GM18520 (cell line): ENCODE results near the gene ST6GALNAC3.
"Not testable (repeated sequence)": the region's sequence is repeated elsewhere in the genome, so short reads cannot be mapped to it uniquely, and the experiment has no call there.

Source experiments
- ATAC-seq: cut with Tn5 transposase; IDR thresholded peaks from one replicate; pipeline ENCODE4 v1.9.1; 2021; ENCODE audit not compliant: unreplicated experiment

The ST6GALNAC3 gene

DNA sequence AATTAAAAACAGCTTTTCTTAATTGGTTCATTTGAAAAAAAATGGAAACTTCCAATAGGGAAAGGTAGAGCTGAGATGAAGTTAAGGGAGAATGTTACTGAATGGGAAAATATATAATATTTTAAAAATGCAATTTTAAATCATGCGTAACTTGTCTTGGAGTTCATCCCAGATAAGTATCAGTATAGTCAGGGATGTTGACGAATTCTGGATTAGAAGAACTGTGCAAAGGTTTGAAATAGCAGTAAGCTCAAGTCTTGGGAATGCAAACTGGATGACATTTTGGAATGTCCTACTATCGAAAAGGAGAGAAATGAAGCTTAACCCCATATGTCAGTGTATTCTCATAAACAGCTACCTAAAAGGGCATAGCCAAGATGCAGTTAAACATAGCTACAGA lies 4.0 kb upstream of the ST6GALNAC3 start:
- ATAC-seq = no peak

DNA sequence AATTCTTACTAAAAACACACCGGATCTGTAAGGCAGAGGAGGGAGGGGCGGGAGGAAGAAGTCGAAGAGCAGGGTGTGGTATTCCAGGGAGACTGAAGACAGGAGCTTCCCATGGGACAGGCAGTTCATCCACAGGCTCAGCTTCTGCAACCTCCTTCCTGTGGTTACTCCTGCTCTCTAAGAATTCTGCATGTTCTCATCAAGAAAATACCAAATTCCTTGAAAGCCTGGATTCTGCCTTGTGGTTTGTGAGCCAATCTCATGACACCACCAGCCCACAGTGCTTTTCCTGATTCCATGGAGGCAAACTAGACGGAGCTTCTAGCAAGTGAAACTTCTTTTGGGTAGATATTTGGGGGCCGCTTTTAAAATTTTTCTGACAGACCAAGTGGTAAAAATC lies 1.1 kb upstream of the ST6GALNAC3 start:
- ATAC-seq = no peak

DNA sequence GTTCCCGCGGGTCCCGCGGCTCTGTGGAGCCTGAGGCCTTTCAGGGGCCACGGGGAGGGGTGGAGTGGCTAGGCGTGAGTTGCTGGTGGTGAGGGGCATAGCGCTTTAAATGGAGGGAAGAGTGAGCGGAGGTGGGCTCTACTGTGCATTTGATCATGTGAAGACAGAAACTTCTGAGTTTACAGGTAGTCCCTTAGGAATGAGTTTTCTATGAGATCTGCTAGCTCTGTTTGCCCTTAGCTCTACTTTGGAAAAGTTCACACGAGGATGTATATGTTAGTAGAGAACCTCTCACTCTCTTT lies 593 bp downstream of the ST6GALNAC3 start:
- ATAC-seq = no peak

DNA sequence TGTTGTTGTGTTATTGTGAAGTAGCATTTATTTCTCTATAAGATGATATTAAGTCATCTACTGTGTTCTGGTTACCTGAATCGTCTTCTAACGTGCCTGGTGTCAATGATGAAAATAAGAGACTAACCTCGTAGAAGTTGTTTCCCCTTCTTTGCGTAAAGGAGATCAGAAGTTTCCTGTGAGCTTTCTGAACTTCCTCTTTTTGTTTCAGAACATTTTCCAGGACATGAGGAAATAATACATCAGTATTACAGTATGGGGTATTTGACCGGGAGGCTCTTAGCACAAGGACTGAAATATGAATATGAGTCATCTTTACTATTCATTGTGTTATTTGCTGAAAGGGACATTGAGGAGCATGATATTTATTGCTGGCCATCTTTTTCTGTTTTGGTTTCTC lies 1.3 kb downstream of the ST6GALNAC3 start:
- peak; percentile 41 for ATAC-seq

DNA sequence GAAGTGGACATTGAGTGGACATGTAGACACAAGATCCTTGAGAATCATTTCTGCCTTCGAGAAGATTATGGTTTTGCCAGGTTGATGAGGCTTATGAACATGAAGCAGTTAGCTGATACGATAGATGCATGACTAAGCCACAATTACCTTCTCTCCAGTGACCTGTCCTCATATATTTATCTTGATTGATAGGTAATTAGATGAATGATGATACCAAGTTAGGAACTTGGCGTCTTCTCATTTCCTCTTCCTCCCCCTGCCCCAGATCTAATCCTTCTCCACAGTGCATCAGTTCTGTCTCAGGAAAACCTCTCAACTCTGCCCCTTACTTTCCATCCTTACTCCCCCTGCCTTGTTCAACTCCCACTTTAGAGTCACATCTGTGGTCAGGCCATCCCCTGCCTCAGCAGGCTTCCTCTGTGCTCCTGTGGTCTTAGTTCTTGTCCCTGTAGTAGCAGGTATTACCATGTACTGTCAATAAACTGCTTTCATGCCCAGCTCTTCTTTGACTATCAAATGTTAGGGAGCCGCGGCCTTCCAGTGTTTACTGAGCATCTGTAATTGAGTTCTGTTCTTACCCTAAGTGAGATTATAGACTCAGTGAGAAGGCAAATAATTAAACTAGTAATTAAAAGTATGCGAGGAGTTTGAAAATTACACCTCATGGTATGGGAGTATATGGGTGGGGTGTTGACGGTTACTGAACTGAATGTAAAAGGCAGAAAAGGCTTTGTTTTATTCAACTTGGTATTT lies 5.1 kb downstream of the ST6GALNAC3 start:
- ATAC-seq = no peak

DNA sequence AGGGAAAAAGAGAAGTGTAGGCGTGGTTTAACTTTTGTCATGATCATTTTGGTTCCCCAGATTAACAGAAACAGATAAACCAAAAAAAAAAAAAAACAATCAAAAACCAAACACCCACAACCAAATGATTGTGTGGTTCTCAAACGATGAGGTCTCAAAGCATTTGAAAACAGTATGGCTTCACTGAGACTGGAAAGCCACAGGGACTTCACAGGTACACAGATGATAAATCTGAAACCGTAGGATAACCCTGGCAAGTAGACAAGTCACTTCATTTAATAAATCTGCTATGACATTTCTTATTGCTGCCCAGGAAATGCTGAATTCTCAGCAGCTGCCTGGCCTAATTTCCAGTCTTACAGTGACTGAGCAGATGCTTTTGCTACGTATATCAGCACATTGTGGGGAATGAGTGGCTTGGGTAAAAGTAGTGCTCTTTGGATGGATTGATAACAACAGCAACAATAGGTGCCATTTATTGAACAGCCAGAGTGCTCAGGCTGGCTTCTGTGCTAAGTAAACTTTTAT lies 6.1 kb downstream of the ST6GALNAC3 start:
- no peak for ATAC-seq

DNA sequence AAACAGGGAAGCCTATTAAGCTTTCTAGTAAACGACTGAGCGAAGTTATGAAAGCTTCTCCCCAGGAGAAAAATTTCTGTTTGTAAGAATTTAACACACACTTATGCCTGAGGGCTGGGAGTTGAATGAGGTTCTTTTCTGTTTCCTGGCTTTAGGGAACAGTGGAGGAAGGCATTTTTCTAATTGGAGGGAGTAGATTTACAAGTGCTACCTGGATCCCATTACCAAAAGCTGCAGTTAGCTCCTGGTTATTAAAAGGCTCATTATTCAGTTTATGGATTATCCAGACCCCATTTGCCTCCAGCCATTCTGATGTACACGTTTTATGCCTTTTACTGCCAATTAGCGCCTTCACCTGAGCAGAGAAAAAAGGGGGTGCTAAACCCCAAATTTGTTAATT lies 7.5 kb downstream of the ST6GALNAC3 start:
- no peak for ATAC-seq

DNA sequence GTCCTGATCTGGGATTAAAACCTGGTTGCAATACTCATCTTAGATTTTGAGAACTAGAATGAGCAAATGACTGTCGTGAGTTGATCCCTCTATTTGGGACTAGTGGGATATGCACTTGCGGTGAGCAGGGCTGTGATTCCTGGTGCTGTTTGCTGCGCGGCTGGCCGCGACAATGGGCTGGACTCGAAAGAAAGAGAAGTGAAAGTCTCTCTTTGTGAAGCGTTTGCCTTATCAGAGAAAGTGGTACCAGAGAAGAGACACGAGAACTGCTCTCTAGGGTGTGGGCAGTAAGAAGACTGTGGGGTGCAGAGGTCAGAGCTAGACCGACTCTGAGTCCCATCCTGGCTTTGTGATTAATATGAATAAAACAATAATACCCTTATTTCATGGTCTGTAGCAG lies 8.6 kb downstream of the ST6GALNAC3 start:
- no peak for ATAC-seq

DNA sequence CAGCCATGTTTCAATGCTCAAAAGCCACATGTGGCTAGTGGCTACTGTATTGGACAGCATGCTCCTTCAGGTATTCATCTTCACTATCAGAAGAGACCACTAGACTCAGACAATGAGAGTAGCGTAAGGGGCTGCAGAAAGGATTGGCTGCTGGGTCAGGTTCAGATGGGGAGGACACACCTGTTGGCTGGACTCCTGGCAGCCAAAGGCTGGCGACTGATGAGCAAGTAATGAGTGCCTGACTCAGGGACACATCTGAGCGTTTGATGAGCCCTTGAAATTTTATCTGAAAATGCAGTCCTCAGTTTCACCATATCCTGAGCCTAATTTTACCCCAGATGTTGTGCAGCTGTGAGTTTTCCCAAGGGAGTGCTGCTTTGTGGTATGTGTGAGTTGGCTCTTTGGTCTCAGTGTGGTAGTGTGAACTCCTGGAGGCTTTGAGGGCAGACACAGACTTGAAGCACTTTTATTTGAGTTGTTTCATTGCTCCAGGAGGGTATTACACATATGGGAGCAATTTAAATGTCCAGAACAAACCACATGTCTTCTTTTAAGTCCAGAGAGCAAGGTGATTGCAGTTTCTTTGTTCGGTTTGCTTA lies 9.6 kb downstream of the ST6GALNAC3 start:
- ATAC-seq = no peak

DNA sequence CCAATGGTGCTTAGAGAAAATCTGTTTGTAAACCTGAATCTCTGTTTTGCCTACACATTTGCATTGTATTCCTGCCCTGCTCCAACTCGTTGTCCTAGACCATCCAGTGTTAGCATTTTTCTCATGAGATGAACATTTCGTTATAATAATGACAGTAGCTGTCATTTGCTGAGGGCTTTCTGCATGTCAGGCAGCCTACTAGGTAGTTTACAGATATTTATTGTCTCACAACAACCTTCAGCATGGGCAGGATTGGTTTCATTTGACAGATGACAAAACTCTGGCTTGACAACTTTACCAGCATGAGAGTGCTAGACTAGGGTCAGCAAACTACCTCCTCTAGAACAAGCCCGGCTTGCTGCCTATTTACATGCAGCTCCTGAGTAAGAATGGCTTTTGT lies 10.1 kb downstream of the ST6GALNAC3 start:
- ATAC-seq = no peak

DNA sequence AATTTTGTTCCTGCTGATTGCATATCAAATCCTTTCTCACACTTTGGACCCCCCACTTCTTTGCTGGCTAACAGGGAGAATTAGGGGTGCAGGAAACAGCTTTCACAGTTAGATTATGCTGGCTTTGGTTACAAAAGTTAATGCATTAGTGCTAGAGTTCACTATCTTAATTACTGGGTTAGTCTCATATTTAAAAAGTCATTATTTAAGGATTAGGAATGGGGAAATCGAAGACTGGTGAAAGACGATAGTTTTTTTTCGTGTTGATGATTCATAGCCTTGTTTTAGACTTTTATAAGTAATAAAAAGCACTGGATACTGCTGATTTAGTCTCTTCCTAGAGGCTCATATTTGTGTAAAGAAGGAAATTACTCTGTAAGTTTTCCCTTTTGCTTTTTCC lies 11.6 kb downstream of the ST6GALNAC3 start:
- ATAC-seq = no peak

DNA sequence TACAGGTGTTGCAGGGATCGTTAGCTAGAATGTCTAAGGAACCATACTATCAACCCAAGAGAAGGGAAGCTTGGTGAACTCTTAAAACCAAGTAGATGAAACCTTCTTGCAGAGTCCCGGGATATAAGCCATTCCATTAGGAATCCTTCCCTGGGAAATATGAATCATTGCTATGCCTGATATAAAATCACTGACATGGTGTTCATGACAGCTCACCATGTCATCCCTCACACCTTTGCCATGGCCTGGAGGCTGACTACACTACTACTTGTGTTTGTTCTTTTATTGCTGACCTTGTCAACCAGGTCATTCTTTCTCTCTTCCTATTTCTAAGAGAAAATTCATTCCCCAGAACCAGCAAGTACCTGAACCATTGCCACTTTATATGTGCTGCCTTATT lies 12.1 kb downstream of the ST6GALNAC3 start:
- no peak for ATAC-seq

DNA sequence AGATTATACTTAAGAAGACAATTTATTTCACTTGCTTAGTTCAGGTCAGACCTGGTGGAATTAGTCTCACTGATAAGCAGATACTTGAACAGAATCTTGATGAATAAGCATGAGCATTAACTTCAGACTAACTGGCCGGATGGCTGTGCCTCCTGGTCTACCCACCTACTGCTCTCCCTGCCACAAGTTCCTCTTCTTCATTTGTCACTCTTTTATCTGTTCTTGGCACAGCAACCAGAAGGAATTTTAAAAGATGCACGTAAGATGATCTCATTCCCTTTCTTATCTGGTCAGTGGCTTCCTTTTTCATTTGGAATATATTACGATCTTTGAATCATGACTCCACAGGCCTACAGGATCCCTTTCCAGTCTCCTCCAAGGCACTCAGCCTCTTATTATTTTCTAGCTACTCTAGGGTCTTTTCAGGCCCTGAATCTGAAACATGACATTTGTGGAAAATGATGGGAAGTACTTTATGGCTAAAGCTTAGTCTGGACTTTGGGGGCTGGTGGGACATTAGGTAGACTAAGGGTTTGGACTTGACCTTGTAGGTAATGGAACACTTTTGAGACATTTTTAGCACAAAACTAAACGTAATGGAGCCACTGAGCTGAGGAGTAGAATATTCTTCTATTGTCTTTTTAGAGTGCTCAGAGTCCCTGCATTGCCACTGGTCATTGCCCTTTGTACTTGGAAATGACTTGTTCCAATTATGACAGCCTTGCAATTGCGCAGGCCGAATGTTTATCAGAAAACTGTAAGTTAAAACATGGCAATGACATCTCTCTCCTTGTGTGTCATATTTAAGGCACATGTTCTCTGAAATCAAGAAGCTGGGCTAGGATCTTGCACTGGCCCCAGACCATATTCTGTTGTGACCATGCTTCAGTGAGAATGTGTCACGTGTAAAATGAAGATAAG lies 16.0 kb downstream of the ST6GALNAC3 start:
- no peak for ATAC-seq

DNA sequence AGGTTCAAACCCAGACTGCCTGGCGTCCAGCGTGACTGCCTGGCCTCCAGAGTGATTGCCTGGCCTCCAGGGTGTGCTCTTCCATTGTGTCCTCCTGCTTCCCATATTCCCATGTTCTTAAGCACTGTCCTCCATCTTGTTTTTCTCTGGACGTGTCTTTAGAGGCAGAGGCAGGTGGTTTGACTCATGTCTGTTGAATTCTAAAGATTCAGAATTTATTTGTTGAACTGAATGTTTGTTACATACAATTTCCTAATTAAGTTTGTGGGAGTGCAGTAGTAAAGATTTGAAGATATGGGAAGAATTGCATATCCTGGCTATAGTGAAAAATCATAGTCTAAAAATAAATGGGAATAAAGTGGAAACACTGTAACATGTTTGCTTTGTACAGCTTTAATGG lies 18.3 kb downstream of the ST6GALNAC3 start:
- ATAC-seq = no peak

DNA sequence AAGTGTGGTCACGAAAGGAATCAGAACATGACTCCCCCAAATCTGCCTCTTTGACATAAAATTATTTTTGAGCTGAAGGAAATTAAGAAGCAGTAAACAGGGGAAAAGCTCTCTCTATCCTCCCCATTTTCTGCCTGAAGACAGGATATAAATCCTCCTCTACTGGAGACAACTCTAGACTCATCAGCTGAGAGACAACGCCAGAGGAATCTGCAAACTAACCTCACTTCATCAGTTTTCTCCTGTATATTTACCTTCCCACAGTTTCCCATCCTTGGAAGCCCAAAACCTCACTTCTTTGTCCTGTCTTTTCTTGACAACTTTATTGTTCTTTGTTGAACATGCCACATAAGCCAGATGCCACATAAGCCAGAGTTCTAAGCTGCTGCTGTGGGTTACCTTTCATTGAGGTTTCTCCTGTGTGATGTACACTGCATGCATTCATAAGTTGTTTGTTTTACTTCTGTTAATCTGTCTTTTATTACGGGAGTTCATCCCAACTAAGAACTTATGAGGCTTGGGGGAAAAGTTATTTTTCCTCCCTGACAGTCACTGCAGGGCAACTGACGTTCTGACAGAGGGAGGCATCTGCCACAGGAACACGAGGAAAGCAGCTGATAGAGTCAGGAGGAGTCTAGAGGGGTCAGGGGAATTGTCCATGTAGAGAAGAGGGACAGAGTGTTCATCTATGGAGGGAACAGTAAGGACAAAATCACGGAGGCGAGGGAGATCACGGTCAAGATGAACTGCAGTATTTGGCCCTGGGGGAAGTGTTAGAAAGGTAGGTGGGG lies 19.2 kb downstream of the ST6GALNAC3 start:
- ATAC-seq = no peak

DNA sequence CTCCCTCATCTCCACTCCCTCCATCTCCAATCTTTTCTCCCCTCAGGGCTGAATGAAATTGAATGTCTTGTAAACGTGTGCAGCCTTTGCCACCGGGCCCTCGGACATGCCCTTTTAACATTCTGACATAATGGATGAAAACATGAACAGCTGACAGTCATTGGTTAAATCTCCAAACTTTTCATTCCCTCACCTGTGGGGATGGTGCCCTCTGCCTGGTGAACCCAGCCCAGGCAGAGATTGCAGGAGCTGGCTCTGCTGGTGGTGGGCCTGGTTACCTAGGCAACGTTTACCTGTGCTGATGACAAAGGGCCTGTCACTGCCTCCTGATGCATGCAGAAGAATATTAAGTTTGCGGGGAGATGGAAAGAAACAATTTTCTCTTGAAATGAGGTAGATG lies 21.3 kb downstream of the ST6GALNAC3 start:
- ATAC-seq = no peak

DNA sequence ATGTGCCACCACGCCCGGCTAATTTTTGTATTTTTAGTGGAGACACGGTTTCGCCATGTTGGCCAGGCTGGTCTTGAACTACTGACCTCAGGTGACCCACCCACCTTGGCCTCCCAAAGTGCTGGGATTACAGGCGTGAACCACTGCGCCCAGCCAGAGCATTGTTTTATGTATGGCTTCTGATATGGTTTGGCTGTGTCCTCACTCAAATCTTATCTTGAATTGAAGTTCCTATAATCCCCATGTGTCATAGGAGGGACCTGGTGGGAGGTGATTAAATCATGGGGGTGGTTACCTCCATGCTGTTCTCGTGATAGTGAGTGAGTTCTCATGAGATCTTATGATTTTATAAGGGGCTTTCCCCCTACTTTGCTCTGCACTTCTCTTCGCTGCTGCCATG lies 22.5 kb downstream of the ST6GALNAC3 start:
- not testable (repeated sequence) for ATAC-seq

DNA sequence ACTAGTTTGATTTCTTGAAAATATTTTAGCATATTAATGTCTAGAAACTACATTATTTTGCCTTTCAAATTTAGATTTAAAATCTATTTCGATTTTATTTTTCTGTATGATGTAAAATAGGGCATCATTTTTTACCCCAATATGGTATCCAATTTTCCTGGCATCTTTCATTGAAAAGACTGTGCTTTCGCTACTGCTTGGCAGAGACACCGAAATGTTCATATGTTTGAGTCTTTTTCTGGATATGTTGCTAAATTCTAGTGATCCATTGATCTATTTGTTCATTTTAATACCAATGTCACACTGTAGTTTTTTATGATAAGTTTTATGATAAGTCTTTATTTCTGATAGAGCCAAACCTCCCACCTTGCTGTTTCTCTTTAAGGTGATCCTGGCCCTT lies 24.3 kb downstream of the ST6GALNAC3 start:
- no peak for ATAC-seq

DNA sequence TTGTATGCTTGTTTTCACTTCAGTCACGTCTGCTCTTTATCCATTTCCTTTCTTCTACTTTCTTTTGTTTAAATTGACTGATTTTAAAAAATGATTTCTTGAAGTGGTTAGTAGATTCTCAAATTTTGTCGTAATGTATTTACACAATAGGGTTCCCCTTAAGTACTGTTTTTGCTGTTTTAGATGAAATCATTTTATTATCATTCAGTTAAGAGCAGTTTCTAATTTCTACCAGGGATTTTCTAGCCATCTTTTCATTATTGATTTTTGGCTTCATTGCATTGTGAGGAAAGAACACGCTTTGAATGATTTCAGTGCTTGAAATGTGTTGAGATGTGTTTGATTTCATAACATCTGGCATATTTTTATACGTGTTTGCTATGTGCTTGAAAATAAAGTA lies 27.0 kb downstream of the ST6GALNAC3 start:
- ATAC-seq = no peak

DNA sequence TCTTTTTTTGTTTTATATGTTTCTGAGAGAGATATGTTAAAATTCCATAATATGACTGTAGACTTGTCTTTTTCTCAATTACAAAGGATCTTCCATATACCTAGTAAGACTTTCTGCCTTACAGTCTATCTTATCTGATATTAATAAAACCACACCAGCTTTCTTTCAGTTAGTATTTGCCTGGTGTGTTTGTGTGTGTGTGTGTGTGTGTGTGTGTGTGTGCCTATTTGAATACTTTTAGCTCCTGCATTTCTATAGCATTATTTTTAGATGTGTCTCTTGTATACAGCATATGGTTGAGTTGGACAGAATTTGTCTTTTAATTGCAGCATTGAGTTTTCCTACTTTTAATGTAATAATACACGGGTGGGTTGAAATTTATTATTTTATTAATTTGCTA lies 27.5 kb downstream of the ST6GALNAC3 start:
- no peak for ATAC-seq

DNA sequence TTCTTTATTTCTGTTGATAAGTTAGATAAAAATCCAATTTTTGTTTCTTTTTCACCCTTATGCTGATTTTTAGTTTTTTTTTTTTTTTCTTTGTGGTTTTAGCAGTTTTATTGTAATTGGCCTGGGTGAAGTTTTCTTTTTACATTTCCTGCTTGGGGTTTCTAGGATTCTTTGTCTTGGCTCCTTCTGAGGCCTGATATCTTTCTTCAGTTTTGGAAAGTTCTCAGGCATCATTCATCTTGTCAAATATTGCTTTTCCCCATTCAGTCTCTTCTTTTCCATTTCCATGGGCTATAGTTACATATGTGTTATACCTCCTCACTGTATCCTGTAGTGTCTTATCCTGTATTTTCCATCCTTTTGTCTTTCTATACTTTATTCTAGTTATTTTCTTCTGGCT lies 28.5 kb downstream of the ST6GALNAC3 start:
- ATAC-seq = no peak
